Skin of body (tissue), 2 donors: ENCODE data around the gene TMEM30A. TPM values are rescaled to one million over a fixed set of nuclear protein-coding genes. Genes with fewer than 3 reads are reported as not detected.
A peak's percentile ranks its signal among the peaks of the same experiment; 100 is the strongest.

Experiments used
- DNase-seq: peaks from one replicate; lab custom pipeline; 2025; lab: John Stamatoyannopoulos, UW
- total RNA-seq: library from RNA; depleted of rRNA; stranded (reverse); fragments of >200 nt; gene quantifications from one replicate; pipeline ENCODE4 v1.2.3, GENCODE V29; 2014

The TMEM30A gene
- total RNA-seq: 83.7 TPM

DNA sequence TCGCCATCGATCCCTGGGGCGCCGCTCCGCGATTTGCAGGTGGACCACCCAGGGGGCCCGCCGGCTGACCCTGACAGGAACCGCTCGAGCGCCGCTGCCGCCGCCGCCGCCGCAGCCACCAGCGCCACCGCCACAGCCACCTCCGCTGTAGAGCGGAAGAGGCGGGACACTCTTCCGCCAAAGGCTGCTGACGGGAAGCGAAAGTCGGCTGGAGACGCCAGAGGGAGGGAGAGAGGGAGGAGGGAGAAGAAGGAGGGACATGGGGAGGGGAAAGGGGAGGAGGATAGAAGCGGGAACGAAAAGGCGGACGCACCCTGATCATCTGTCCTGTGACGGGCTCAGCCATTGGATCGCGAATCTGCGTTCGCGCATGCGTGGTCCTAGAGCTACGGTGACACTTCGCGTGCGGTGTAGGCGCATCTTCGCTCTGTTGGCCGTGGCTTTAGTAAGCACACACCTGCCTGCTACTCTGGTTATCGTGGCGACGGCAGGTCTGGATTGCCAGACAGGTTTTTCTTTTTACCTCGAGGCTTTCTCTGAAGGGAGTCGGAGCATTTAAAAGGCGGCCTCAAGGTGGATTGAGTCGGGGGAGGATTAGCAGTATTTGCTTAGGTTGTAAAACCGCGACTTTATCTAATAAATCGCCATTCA, at the start of gene TMEM30A:
TMEM30A (minus strand) TSS at position 161 of the 651 bp plus-strand sequence; CDS start at position 7, 154 bp downstream.
- peak; percentile 99 for DNase-seq

DNA sequence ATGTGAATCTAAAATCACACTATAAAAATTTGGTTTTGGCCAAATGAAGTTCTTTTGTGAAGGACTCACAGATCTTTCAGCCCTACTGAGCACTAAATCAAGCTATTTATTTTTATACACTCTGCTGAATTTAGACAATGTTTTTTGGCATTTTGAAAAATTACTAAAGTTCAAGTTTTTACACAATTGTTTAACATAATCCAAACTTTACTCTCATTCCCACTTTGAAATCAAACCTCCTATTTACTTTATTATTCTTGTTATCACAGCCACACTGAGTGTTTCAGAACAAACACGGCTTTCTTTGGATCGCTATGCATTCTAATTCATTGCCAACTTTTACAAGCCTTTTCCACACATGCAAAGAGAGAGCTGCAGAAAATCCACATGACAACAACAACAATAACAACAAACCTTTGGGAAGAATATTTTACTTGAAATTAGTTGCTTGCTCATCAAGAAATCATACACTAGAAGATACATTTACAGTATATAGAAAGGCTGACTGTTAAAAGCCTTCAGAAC, 49.1 kb upstream of the TMEM30A start:
- peak; percentile 37 for DNase-seq

DNA sequence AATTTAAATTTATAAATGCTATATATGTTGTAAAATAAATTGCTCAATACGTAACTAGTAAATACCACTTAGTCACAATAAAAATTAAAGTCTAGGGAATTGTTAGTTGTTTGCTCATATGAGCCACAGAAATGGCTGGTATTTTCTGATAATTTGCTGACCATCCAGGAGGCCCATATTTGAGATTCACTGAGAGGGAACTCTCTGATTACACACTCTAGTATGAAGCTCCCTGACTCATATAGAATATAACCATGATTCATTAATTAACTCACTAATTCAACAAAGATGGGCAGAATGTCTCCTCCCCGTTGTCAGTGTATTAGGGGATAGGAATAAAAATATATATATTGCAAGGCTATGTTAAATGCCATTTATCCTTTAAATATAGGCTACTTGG, 46.6 kb upstream of the TMEM30A start:
- no peak for DNase-seq

DNA sequence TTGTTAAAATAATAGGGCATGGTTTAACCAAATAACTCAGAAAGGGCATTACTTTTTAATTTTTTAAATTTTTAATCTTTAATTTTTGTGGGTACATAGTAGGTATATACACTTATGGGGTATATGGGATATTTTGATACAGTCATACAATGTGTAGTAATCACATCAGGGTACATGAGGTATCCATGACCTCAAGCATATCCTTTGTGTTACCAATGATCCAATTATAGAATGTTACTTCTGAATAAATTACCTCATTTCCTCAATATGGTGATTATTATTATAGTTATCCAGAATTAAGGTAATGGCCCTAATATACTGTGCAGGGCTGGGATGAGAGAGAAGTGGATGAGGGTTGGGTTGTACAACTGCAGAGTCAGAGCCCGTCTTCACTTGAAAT, 45.1 kb upstream of the TMEM30A start:
- no peak for DNase-seq

DNA sequence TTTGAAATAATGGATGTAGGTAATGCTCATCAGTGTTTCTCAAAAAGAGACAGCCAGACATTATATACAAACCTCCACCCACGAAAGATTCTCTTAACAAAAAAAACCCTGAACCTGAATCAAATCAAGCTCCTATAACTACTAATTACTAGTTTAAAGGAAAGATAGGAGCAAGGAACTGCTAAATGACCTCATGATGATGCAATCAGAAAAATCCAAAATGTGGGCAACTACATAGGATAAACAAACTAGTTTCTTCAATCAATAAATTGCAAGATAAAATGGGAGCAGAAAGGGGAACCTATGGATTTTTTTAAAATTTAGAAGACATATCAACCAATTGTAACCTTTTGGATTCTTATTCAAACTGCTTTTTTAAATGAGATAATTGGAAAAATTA, 43.2 kb upstream of the TMEM30A start:
- DNase-seq: no peak

DNA sequence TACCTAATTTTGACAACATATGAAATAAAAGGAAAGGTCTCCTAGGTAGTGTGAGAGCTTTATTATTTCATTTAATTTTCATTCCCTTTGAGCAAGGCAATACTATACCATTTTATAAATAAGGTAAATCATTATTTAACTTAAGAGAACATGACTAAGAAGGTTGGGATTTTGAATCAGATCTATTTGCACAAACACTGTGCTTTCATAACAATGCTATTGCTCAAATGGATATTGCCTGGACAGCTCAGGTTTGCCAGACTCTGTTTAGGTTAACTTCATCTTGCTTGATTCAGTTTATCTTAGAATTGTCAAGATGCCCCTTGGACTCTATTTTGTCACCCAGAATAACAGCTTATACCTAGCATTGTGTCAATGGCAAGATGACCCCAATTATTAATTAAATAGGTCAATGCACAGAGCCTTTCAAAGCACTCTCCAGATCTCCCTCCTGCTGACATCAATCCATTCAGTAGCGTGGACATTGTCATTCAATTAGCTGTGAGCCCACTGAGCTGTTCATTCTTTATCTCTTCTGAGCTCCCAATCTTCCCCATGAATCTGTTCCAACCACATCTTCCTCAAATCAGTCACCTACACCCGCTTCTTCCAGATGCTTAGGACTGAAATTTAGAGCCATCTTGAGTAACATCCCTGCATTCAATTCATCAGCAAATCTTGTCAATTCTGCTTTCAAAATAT, 42.1 kb upstream of the TMEM30A start:
- DNase-seq: no peak

DNA sequence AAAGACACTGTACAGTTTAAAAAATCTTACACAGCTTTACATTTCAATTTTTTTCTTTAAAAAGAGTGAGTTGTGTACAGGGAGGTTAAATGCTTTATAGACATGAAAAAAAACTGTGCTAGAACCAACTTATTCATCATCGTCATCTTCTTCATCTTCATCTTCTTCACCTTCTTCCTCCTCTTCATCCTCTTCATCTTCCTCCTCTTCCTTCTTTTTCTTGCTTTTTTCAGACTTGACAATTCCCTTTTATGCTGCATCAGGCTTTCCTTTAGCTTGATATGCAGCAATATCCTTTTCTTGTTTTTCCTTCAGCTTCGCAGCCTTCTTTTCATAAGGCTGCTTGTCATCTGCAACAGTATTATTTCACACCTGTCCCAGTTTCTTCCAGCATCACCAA, 34.3 kb upstream of the TMEM30A start:
- DNase-seq: no peak

DNA sequence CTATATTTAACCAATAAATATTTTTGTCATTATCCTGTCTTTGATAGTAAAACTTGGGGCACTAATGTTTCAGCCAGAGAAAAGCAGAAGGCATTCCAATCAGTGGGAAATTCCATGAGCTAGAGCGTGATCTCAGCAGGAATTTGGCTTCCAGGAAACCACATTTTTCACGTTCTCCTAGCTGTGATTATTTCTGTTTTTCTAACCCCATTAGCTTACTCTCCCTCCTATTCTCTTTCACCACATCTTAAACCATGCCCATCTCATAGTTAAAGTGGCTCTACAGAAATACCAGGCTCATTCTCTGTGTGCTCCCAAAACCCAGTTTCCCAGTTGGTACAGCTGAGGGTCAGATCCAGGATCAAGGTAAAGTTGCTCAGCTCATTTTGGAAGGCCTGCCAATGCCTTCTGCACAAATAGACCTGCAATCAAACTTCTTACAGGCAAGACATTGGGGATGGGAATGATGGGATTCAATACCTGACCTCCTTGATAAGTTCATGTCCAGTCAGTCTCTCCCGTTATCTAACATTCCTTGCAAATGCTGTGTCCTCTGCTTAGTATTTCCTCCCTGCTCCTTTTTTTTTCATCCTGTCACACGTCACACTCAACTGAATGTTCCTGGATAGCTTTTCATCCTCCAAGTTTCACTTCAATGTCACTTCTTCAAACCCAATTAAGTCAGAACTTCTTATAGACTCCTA, 33.1 kb upstream of the TMEM30A start:
- DNase-seq: peak; percentile 70

DNA sequence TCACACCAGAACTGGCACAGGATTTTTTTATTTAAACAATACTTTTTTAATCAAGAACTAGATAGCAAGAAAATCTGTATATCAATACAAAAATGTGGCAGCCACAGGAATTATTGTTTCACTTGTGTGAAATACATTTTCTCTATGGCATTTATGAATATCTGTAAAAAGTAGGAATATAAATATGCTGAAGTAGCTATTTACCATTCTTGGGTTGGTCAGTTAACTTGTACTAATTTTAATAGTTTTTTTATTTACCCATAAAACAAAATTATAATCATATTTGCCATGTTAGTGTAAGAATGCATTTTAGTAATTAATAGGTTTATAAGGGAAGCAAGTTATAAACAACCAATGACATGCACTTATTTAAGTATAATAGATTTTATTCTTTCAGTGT, 31.4 kb upstream of the TMEM30A start:
- no peak for DNase-seq

DNA sequence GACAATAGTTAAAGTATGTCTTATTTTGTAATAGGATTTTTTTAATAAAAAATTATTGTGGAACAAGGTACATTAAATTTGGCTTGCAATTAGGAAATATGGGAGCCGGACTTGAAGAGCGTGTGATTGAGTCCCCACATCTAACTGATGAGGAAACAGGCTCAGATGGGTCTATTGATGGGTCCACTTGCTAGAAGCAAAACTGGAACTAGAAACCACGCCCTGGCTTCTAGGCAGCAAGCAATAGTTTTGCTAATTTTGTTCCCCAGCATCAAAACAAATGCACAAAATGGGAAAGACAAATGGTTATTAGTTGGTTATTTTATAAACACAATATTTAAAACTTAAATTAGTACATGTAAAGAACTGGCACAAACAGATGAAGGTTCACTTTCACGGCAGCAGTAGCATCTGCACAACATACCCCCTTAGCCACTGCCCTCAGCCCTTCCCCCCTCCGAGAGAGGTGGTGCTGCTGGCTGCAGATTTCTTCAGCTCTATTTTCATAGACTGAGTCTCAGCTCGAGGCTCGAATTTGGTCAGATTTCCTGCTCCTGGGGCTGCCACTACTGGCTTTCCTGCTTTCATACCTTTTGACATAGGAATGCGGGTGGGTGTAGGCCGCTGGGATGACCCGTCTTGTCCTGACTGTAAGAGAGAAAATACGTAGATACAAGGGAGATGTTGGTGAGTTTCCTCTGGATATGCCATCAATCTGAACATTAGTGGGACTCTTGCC, 23.8 kb upstream of the TMEM30A start:
- DNase-seq: no peak

DNA sequence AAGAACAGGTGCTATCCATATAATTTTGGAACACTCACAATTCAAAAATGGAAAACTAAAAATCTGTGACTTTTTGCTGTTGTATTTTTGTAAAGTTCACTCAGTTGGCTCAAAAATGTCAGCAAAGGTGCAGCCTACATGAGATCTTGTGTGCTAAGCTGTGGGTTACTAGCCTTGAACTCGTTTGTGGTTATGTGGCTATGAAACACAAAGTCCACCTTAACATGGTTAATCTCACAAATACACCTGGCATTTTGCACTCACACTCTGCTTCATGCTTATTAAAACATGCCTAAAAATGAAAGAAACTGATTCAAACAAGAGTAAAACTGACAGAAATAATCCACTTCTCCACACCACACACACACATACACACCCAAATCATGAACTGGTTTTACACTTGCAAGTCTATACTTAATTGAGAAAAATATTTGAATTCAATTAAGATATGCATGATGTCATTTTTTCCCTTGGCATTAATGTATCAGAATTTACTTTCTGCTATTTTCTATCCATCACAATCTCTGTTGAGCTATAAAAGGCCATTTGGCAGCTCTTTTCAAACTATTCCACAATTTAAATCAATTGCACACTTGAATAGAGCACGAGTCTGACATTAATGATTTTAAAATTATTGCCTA, 22.9 kb upstream of the TMEM30A start:
- peak; percentile 57 for DNase-seq

DNA sequence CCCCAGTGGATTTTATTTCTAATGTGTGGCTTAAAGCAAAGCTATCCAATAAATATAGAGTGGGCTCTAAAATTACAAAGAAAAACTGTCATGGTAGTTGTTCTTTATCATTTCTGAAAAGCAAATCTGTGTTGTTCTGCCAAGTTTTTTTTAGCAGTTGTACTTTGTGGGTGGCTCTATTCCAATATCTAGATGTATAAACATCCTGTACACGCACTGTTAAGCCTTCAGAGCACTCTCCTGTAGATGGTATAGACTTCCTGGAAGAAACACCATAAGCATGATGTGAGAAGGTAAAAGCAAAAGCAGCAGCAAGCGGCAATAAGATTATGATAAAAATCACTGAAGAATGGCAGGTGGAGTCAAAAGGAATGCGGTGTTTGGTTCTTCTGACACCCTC, 21.5 kb upstream of the TMEM30A start:
- DNase-seq: no peak

DNA sequence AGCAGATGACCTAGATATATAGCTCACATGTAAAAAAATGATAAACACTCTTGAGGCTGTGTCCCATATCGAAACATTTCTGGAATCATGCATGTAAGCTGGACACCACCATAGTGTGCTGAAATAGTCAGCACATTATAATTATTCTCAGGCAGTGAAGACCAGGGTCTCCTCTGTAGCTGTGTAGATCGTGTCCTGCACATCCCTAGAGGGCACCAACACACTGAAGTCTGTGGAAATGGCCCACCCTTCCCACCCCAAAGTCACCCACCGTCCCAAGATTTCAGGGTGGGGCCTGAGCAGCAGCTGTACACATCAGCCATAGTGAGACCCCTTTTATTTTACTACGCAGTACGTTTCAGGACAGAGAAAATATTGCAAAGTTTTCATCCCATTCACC, 21.0 kb upstream of the TMEM30A start:
- DNase-seq: no peak

DNA sequence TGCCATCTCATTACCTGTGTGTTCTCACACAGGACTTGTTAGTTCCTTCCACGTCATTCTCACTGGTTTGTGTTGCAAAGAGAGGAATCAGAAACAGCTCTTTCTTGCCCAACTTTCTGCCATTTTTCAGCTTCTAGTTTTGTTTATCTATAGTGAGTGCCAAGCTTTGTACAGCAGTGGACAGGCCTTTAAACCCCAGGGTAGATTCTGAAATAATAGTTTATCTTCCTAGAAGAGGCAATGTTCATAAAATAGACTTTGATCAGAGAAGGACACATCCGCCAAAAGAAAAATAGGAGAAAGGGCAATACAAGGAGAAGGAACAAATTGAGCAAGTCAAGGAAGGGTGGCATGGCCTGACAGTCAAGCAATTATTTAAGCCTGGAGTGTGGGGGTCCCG, 17.7 kb upstream of the TMEM30A start:
- no peak for DNase-seq

DNA sequence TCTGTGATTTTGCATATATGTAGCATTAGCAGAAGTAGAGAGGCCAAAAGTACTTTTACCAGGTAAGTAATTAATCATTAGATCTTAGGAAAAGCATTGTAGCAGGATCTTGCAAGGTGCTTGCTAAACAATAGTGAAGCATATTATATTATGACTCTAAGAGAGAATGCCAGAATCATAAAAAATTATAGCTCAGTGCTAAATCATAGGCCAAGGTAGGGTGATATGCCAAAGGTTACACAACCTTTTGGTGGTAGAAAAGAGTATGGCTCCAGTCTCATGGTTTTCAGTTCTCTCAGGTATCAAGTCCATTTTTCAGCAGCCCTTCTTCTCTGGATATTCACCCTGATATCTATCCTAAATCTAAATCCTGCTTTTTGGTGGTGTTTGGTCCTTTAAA, 16.9 kb upstream of the TMEM30A start:
- DNase-seq: no peak

DNA sequence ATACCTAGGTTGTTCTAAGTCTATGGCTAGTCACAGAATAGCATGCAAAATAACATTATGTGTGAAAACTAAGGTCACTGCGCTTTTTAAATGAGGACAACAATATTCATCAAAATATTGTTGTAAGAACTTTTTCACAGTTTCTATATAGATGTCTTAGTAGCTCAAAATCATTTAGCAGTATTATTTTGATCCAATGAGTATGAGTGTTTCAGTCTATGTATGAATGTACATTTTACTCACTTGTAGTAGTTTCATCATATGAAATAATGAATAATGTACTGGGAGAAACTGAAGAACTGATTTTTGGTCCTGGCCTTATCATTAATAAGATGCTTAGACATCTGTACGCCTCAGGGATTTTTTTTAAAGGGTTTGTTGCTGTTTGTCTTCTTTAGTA, 16.5 kb upstream of the TMEM30A start:
- DNase-seq: no peak

DNA sequence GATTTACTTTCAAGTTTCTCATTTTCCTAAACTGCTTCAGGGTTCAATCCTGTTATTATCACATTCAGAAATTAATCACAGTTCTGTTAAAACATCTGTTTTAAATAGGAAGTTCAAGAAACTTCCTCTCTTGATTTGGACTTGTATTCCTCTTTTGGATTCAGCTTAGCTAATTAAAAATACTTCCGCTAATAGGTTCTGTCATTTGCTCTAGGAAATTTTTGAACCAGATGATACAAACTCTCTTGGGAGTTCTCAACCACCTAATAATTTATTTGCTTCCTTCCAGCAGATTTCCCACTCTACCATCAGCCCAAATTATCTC, 15.9 kb upstream of the TMEM30A start:
- no peak for DNase-seq

DNA sequence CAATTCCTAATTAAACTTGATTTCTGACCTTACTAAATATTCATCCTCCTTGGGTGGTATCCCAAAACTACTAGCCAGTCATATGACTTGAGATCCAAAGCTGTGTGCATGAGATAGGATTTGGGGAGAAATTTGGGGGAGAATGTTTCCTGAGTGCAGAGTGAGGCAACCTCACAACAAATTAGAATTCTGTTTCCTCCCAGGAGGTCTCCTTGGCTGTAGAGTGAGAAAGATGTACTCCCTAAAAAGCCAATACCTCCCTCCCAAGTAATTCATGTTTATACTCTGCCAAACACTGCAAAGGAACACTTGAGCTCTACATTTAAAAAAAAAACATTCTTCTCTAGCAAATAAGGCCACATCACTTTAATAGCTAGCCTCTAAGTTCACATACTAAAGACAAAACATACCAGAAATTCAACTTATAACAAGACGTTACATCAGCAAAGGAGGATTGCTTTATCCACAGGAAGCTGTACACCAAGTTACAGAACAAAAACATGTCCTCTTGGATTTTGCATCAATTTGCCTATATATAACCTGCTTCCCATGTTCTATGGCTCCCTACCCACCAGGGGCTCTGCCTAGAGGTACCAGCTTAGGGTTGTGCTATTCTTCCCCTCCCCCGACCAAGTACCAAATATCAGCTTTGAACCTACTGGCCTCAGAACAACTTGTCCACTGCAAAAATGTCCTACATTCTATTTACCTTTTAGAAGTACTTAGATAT, 15.4 kb upstream of the TMEM30A start:
- DNase-seq: peak; percentile 33

DNA sequence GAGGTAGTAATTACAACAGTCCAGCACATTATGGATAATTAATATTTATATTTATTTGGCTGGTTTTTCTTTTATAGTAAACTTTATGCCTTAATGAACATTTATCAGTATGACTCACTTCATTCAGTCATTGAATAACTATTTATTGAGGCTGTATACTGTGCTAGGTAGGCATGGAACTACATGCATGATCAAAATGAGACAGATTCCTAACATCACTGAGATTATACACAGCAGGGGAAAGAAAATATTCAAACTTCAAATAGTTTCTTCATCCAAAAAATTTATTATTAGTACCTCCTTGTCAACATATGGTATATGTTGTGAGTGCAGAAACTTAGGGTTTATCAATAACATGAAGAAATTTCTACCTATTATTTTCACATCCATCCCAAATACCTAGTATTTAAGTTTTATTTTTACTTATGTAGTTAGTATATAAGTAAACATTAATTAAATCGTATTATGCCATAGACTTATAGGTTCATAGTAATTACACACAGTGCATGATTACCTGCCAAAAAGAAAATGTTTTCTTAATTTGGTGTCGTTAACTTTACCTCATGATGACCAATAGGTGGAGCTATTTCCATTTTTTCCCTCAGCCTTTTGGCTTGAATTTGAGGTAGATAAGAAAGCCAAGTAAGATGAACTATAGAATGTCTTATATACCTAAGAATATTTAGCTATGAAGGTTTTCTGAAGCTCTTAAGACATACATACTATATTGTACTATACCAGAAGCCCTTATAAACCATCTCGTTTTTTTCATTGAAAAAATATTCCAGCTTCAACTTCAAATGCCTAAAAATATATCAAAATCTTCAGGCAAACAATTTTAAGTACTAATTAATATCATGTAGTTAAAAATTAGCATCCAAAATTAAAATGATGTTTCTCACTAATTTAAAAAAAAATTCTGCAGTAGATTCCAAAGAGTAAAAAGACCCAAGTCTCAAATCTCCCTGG, 12.5 kb upstream of the TMEM30A start:
- peak; percentile 79 for DNase-seq

DNA sequence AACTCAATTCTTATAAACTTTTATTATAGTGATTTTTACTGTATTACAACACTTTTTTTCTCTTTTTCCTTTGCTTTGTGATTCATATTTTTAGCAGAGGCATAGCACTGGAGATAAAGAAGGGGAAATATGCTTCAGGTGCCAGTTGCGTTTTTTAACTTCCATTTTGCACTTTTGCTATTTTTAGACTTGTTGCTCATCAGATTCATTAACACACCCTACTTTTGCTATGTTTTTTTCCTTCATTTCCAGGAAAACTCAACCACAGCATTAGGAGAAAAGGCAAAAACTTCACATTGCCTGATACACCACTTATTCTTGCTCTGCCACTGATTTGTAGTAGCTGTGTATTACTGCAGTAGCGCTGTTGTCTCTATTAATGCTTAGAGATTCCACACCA, 8.0 kb upstream of the TMEM30A start:
- DNase-seq: no peak
